HepG2 (cell line): ENCODE results near the gene GRK3. TPM values are rescaled to one million over a fixed set of nuclear protein-coding genes. Genes with fewer than 3 reads are reported as not detected.

Experiments
- ATAC-seq: fragments of 200-7000 bp; cut with Tn5 transposase; 3 replicates; pipeline ENCODE4 v1.9.1; 2020; ENCODE audit warnings: mild to moderate bottlenecking, moderate library complexity
- BruUV-seq: library from RNA; stranded (reverse); fragments of 400-500 nt; replicated peaks from 2 replicates; lab custom pipeline; 2021; lab: Mats Ljungman, UMichigan
- CTCF ChIA-PET: fragments of 300-600 bp; formaldehyde crosslinking; extraction: SDS; loops from one replicate; lab custom pipeline; 2021; ENCODE audit warnings: low total read pairs, inconsistent platforms, low intra/inter-chr PET ratio; lab: Yijun Ruan, JAX
- POLR2A ChIA-PET: fragments of 350-600 bp; sonication (Branson Sonifier 250); formaldehyde crosslinking; loops from one replicate; lab custom pipeline; 2020; ENCODE audit warnings: antibody characterized with exemption, inconsistent platforms; lab: Yijun Ruan, JAX
- DNase-seq: peaks from one replicate; pipeline ENCODE4 v3.0.0-alpha.2; 2015; ENCODE audit warnings: low spot score
- FAIRE-seq: peaks from 3 replicates; lab custom pipeline; 2011; peaks lifted over from hg19 to GRCh38; lab: Jason Lieb, UNC
- H2AFZ ChIP-seq: one replicate; pipeline ENCODE4 v1.6.1; 2011; ENCODE audit warnings: low read length, inconsistent platforms
- H3K27ac ChIP-seq: fragments of 300-600 bp; 3 replicates; pipeline ENCODE4 v1.8.0; 2011; ENCODE audit warnings: mixed run types, mild to moderate bottlenecking, mixed read lengths, low read length, inconsistent platforms; ENCODE audit not compliant: insufficient read depth; ENCODE audit errors: extremely low read length
- H3K27me3 ChIP-seq, 2 experiments: fragments of 200-600 bp in 1 of 2; 2 replicates in 1 of 2; 3 replicates in 1 of 2; pipeline versions ENCODE4 v1.6.0 to v1.8.0; 2011; ENCODE audit warnings: low read length in 2 of 2, mild to moderate bottlenecking in 2 of 2, moderate library complexity in 2 of 2, inconsistent platforms in 1 of 2; ENCODE audit not compliant: insufficient read depth in 2 of 2, control insufficient read depth in 1 of 2
- H3K36me3 ChIP-seq, 2 experiments: fragments of 200-600 bp in 1 of 2; replicated peaks in 1 of 2; 2 replicates in 1 of 2; 3 replicates in 1 of 2; pipeline versions ENCODE4 v1.5.1 to v1.8.0; 2011; ENCODE audit warnings: low read length in 2 of 2, inconsistent platforms in 1 of 2; ENCODE audit not compliant: insufficient read depth in 2 of 2, control insufficient read depth in 1 of 2
- H3K4me1 ChIP-seq: 2 replicates; pipeline ENCODE4 v1.5.1; 2012; ENCODE audit warnings: low read length, inconsistent platforms; ENCODE audit not compliant: insufficient read depth
- H3K4me2 ChIP-seq: 2 replicates; pipeline ENCODE4 v1.6.0; 2011; ENCODE audit warnings: low read depth, low read length, inconsistent platforms
- H3K4me3 ChIP-seq, 3 experiments: fragments of 200-600 bp in 1 of 3; sonication (generic), shearing (Covaris generic) in 1 of 3; replicated peaks in 1 of 3; 2 replicates each; pipeline ENCODE4 v1.5.1; 2011 to 2016; ENCODE audit warnings: low read length in 3 of 3, inconsistent platforms in 2 of 3, low read depth in 2 of 3, mild to moderate bottlenecking in 2 of 3, control low read depth in 1 of 3, mixed read lengths in 1 of 3; ENCODE audit not compliant: insufficient read depth in 1 of 3
- H3K79me2 ChIP-seq: one replicate; pipeline ENCODE4 v1.6.1; 2011; ENCODE audit warnings: low read length, inconsistent platforms; ENCODE audit not compliant: insufficient read depth
- H3K9ac ChIP-seq: 2 replicates; pipeline ENCODE4 v1.6.0; 2011; ENCODE audit warnings: mild to moderate bottlenecking, low read depth, low read length, inconsistent platforms; ENCODE audit not compliant: insufficient read depth
- H3K9me3 ChIP-seq: 2 replicates; pipeline ENCODE4 v1.5.1; 2012; ENCODE audit warnings: mild to moderate bottlenecking, low read length
- H4K20me1 ChIP-seq: 2 replicates; pipeline ENCODE4 v1.6.0; 2011; ENCODE audit warnings: inconsistent platforms, mild to moderate bottlenecking, low read length, moderate library complexity; ENCODE audit not compliant: insufficient read depth
- RFX1 ChIP-seq: fragments of 450-650 bp; IDR thresholded peaks from 2 replicates; pipeline ENCODE4 v1.6.1; 2017
- ZNF850 ChIP-seq: sonication (generic); formaldehyde crosslinking; conservative IDR thresholded peaks from 2 replicates; pipeline ENCODE4 v1.9.0; 2021; ENCODE audit warnings: mild to moderate bottlenecking, missing genetic modification reagents
- WGBS: methylation state at CpG from one replicate; pipeline ENCODE4 v1.1.6; 2017; ENCODE audit warnings: low lambda C conversion rate; 5-methylcytosine and 5-hydroxymethylcytosine counted together
- in situ Hi-C: cut with HindIII; loops from 2 replicates; pipeline ENCODE4 v1.10.0; 2017; ENCODE audit warnings: low pct_unique_long_range_greater_than_20kb; ENCODE audit not compliant: extremely low pct_ligation_motif_present
- intact Hi-C: fragments of 100-400 bp; cut with micrococcal nuclease; formaldehyde crosslinking; loops from one replicate; pipeline ENCODE4 v1.10.0; 2022; ENCODE audit not compliant: unreplicated experiment
- polyA plus RNA-seq, 8 experiments: library from polyadenylated mRNA; depleted of rRNA in 3 of 8; stranded (reverse) in 7 of 8; unstranded in 1 of 8; fragments of >200 nt; fragmentation: Illumina TruSeq in 4 of 8; extraction: Trizol in 4 of 8; gene quantifications; 2 replicates each; pipeline versions ENCODE4 v1.2.1 to v1.2.3, GENCODE V29; 2011 to 2016; ENCODE audit warnings: low read depth in 4 of 8, missing spikeins in 1 of 8, mixed read lengths in 1 of 8; ENCODE audit not compliant: insufficient read depth in 1 of 8
- total RNA-seq, 5 experiments: library from RNA; depleted of rRNA; stranded (reverse); fragments of >200 nt; fragmentation: Illumina TruSeq; extraction: Trizol; gene quantifications; 2 replicates each; pipeline ENCODE4 v1.2.3, GENCODE V29; 2016; ENCODE audit warnings: low read depth in 1 of 5

Gene GRK3
- total and polyA plus RNA-seq, 2 of the 13 experiments (the other 11 are each of a cell fraction or from before 2014, with no cell fraction given): 8.5 to 16.7 TPM

GRCh38 chr22:25745341-25746011, 181.0 kb downstream of the GRK3 start:
- ATAC-seq: no peak
- intact Hi-C loops: no loop called here
- Histone ChIP-seq H4K20me1 (no peaks in the 10 kb centered on the region), H3K36me3 (no peaks in the 10 kb centered on the region), H3K27ac (no peak overlapping the region), H3K4me2 (no peak overlapping the region), H3K9ac (no peak overlapping the region), H3K4me3 (no peak overlapping the region), H2AFZ (no peak overlapping the region), H3K27me3 (no peaks in the 10 kb centered on the region; a peak in 3 of 5 replicates), H3K79me2 (no peaks in the 10 kb centered on the region), H3K4me1 (peaks cover 46% of the 10 kb centered on the region), H3K9me3 (no peaks in the 10 kb centered on the region)
- WGBS: 64% methylated on average over 7 of the region's 7 CpGs
- in situ Hi-C loops: no loop called here
- BruUV-seq: no TSS peak
- CTCF ChIA-PET: no interaction called here
- no peak for TF ChIP-seq RFX1
- DNase-seq: no peak
- FAIRE-seq: no peak
- POLR2A ChIA-PET: no interaction called here

DNA sequence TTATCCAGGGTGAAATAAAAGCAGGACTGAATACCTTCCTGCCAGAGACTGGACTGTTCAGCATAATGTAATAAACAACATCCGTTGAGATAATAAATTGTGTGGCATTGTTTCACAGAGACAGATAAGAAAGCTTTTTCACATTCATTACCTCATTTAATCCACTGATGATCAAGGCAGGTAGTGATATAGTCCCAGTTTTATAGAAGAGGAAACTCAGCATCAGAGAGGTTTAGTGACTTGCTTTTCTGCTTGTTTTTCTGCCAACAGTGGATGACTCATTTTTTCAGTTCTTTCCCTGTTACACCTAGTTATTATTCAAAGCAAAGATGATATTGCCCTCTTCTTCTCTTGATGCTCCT, 181.5 kb downstream of the GRK3 start:
- ChIA-PET POLR2A (no interaction called here), CTCF (no interaction called here)
- Histone ChIP-seq H3K79me2 (no peaks in the 10 kb centered on the region), H3K9me3 (no peaks in the 10 kb centered on the region), H3K4me1 (peaks cover 44% of the 10 kb centered on the region), H3K4me3 (no peak overlapping the region), H4K20me1 (no peaks in the 10 kb centered on the region), H3K27ac (no peak overlapping the region), H3K9ac (no peak overlapping the region), H2AFZ (no peak overlapping the region), H3K36me3 (no peaks in the 10 kb centered on the region), H3K4me2 (no peak overlapping the region)
- FAIRE-seq (no peak), ATAC-seq (no peak)
- WGBS: 13% methylated on average over 1 of the region's 1 CpG
- BruUV-seq: no TSS peak
- no peak for TF ChIP-seq ZNF850 (CRISPR knock-in tag)
- TF ChIP-seq, all 625 proteins: peak for 0
- DNase-seq: no peak
- no peaks in the 10 kb centered on the region; a peak in 3 of 5 replicates for H3K27me3 ChIP-seq
- intact Hi-C loops: no loop called here
- in situ Hi-C loops: no loop called here
